GM21381 (cell line): ENCODE results near the gene RRAD.

Experiments used
- ATAC-seq: cut with Tn5 transposase; IDR thresholded peaks from one replicate; pipeline ENCODE4 v1.9.1; 2021; ENCODE audit warnings: mild to moderate bottlenecking, moderate library complexity; ENCODE audit not compliant: unreplicated experiment

The RRAD gene

DNA sequence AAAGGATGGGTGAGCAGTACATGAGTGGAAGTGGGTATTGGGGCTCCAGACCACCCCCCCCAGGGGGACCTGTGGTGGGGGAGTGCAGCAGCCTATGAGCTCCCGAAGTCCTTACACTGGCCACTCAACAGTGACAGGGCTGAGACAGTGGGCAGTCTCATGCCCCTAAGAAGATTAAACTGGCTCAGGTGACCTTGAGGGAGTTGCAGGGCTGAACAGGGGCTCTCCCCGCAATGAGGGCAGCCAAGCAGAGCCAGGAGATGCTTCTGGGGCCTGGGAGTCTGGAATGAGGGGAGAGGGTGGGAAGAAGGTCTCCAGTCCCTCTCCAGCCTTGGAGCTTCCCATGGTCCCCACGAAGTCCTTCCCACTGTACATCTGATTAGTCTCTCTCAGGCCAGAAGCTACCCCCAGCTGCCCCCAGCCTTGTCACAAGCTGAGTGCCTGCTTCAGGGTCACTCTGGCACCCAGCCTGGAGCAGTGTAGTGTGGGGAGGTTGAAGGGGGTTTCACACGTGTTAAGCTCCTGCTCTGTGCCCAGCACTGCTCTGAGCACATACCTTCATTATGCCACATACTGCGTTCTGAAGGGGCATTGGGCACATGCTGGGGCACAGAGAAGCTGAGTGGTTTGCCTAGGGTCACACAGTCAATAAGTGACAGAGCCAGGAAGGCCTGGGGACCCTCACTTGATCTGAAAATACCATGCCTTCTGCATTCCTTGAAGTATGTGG, 5.6 kb downstream of the RRAD start:
- ATAC-seq: no peak

DNA sequence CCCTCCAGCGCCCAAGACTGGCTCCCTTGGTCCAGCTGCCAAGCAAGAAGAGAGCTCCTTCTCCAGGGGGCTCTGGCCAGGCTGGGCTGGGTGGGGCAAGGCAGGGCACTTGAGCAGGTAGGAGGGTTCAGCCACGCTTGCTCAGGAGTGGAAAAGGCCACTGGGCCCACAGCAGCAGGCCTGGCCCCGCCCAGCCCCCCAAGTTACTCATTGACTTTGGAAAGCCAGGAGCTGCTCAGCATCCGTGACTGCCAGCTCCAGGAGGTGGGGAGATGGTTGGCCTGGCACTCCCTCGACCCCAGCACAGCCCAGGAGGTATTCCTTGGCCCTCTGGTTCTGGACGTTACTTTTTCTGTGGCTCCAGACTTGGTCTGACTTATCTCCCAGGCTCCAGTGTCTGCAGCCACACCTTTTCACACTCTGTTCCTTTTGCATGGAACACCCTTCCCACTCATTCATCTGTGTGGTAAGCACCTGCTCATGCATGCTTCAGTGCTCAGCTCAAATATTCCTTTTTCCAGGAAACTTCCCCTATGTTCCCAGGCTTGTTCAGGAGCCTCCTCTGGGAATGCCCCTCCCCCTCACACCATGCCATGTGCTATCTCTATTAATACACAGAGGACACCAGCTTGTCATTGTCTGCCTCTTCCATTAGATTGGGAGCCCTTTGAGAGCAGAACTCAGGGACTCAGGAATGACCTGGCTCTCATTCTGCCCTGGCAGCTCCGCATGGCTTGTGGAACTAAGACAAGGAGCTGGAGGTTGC, 6.3 kb downstream of the RRAD start, which contains the start of gene CDH16:
CDH16 (minus strand) TSS at position 83 of the 766 bp plus-strand sequence. CDS start 820 bp downstream, outside the sequence.
- no peak for ATAC-seq

DNA sequence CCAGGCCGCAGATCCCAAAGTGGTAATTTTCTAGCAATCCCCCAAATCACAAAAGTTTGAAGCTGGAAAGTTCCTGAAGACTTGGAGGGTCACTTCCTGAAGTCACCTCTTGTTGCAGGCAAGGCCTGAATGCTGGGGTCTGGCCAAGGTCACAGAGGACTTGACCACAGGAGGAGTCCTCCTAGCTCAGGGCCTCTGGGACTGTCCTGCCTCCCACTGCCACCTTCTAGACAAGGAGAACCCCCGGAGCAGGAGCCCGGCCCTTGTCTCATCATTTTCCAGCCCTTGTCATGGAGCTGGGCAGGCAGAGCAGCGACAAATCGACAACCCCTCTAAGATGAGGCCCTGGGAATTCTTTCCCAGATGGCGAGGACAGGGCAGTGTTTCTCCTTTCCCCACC, 7.0 kb downstream of the RRAD start:
- no peak for ATAC-seq

DNA sequence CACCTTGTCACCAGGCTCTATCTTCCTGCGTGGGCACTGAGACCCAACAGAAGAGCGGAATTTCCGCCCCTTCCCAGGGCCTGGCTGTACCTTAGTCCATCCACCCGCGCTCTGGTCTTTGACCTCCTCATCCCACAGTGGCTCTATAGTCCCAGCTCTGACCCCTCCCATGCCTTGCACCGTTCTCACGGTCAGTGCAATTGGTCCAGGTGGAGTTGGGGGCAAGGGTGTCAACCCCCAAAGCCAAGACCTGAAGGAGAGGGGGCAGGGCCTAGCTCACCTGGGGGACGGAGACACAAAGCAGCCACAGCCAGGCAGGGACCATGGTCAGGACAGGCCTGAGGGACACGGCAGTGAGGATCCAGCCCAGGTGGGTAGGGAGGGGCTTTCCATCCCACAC, 7.6 kb downstream of the RRAD start:
- no peak for ATAC-seq

DNA sequence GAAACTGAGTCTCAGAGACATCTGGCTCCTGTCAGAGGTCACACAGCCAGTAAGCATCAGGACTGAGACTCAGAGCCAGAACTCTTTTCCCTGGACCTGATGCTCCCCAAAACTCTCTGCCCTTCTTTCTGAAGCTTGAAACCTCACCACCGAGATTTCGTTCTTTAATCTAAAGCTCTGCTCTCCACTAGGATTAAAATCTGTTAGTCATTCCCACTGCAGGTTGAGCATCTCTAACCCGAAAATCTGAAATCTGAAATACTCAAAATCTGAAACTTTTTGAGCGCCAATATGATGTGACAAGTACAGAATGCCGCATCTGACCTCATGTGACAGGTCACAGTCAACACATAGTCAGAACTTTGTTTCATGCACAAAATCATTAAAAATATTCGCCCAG, 8.8 kb downstream of the RRAD start:
- ATAC-seq: no peak

DNA sequence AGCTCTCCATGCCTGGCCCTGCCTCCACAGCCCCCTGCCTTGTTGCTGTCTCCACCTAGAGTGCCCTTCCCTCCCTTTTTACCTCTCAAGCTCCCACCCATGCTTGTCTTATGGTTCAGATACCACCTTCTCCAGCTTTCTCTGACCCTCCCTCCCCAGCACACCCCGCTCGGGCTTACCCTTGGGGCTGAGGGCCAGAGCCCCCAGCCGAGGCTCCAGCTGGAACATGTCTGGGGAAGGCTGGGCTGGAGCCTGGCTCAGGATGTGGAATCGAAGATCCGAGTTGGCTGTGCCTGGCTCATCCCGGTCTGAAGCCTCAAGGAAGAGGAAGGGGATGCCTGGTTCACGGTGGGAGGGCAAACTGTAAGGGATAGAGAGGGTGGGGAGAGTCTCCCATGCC, 10.3 kb downstream of the RRAD start:
- ATAC-seq: no peak

DNA sequence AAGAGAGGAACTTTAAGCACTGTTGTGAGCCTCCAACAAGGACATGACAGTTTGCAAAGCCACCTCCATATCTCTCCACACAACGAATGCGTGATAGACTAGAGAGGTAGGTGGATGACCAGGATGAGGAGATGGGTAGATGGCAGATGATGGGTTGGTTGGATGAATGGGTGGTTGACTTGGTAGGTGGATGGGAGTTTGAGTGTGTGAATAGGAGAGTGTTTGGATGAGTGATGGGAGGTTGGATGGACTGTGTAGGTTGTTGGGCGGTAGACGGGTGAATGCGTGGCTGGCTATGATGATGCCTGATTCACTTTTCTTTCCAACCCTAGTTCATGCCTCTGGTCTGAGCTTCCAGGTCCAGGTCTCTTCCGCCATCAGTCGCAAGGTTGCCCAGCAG, 10.8 kb downstream of the RRAD start:
- ATAC-seq: no peak

DNA sequence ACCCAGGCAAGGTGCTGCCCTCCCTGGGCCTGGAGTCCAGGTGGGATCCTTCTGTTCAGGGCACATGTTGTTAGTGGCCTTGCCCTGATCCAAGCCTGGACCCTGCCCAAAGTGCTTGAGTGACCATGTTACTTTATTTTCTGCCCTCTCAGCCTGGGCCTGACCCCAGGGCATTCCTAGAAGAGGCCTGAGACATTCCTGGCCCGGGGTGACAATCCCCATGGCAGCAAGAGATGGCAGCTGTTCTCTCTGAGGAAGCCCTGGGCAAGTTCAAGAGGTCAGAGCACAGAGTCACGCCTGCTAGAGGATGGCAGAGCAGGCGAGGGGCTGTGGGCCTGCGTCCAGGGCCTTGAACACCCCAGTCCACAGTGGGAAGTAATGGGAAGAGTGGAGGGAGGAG, 11.6 kb downstream of the RRAD start:
- no peak for ATAC-seq

DNA sequence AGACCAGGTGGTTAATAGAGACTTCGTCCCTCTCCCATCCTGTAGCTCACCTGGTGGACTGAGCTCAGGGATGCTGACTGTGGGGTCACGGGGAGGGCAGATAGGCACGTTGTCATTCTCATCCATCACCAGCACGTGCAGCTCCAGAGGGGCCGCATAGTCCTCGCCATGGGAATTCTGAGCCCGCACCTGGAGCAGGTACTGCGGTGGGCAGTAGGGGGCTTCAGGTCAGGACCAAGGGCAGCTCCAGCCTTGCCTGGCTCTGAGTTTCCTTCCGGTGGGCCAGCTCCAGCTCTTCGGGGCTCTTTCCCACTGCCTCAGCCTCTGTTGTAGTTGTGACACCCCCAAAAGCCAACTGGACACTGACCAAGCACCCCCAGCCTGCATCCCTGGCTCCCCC, 12.3 kb downstream of the RRAD start:
- no peak for ATAC-seq

DNA sequence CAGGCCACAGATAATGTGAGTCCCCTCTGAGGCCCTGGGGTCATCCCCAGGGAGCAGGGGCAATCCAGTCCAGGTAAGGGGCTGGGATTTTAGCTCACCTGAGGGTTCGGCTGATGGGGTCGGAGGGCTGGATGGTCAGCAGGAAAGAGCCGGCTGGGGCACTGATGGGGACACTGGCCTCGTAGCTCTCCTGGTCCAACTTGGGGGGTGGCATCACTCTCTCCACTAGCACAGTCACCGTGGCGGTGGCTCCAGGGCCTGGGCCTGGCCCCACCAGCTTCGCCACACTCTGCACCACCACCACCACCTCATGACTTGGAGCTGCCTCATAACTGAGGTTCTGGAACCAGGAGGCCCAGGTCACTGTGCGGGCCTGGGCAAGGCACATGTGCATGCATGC, 13.5 kb downstream of the RRAD start:
- ATAC-seq: no peak

DNA sequence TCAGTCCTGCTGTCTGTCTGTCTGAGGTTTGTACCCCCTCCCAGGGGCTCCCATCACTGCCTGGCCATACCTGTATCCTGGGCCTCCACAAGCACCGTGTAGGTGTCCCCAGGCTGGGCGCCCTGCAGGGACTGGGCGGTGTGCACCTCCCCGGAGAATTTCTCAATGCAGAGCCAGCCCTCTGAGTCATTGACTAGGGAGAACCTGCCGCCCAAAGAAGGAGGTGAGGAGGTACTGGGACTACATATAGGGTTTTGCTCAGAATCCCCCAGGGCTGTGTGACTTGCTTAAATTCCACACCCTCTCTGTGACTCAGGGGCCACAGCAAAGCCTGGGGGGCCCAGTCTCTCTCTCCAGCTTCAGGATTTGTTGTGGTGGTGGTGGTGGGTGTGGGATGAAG, 14.2 kb downstream of the RRAD start:
- ATAC-seq: no peak

DNA sequence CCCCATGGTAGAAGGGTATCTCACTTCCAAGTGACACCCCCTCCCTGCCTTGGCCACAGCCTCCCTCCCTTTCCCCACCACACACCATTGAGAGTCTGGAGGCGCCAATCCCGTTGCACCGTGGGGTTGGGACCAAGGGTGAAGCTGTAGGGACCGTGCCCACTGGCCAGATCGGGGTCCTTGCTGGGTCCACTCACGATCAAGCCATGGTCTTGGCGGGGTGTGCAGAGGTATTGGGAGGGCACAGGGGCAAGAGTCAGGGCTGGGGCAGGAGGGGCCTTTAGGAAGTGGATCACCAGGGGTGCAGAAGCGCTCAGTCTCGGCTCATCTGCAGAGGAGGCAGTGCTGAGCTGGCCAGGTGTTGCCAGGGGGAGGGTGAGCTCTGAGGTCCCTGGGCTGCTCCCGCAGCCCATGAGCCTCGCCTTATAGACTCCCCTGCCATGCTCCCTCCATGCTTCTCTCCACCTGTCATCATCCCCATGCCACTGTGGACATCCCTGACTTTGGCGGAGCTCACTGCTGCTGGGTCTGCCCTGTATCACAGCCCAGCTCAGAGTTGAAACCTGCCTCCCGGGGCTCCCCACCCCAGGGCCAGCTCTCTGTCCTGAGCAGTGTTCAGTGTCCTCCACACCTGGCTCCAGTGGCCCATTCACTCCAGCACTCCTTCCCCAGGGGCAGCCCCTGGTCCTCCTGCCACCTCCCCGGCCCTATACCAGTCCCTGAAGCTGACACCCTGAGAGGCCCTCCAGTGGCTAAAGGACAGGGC, 15.0 kb downstream of the RRAD start:
- ATAC-seq: no peak

DNA sequence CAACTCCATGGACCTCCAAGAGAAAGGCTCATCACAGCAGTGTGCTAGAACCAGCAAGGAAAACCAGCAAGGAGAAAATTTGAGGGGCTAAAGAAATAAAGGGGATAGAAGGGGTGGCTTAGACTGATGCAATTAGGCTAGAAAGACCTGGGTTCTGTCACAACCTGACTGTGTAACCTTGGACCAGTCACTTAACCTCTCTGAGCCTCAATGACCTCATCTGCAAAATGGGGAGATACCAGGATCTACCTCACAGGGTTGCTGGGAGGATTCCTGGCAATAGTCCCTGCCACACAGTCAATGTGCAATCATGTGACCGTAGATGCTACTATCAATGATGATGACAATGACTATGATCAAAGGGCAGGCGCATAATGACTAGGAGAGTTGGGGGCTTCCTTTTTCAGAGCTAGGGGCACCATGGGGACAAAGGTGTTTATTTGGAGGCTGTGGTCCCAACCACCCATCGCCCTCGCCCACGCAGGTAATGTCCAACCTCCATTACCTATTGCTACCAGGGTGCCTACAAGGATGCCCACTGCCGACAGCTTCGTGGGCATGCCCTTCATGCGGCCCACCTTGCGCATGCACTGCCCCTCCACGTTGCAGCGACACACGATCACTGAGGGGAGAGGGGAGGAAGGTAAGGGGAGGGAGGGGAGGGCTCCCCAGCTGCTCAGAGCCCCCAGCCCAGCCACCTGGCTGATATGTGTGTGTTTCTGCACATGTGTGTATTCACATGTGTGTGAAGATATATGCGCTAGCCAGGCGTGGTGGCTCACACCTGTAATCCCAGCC, 16.4 kb downstream of the RRAD start:
- no peak for ATAC-seq

DNA sequence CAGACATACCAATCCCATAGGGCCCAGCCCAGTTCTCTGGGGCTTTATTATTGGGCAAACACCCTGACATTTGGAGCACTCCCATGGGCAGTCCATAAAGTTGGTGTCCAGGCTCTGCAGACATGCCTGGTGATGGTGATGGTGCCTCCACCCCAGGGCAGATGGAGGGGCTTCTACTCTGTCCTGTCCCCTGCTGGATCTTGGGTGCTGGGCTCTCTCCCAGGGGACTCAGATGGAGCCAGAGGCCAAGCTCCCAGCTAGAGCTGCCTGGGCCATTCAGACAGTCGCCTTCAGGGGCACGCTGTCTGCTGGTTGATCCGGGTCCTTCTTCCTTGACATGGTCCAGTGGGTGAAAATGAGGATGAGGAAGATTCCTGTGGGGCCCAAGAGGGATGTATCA, 17.2 kb downstream of the RRAD start:
- ATAC-seq: no peak

DNA sequence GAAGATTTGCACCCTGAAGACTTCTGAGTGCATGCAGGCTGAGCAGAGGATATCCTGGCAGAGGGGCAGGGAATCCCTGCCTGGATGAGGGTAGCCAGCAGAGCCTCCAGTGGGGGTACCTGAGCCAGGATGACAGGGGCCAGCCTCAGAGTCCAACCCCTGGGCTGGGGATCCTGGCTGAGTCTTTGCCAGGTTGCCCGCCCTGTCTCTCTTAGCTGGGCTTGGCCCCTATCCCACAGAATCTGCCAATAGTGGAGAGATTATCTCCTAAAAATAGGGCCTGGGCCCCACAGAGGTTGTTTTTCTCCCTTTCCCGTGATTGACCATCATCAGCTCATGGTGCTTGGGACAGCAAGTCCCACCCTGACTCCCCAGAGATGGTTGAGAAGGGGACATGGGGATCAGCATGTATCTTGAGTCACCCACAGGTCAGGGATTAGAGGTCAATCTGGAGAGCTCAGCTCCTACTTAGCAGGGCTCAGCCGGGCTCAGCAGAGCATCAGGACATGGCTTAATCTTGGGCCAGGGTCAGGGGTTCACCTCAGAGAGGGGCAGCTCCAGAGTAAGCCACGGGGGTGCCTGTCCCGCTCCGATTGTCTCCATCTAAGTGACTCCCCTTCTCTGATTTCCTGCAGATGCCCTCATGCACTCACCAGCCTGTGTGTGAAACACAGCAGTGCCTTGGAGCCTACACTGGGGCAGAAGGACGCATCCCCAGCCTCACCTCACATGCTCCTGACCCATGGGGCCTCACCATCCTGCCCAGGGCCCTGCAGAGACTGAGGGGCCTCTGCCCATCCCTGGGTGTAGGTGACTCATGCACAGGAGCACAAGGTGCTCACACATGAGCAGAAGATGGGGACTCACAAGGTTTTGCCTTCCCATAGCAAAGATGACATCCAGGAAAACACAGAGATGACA, 18.2 kb downstream of the RRAD start:
- ATAC-seq: no peak

DNA sequence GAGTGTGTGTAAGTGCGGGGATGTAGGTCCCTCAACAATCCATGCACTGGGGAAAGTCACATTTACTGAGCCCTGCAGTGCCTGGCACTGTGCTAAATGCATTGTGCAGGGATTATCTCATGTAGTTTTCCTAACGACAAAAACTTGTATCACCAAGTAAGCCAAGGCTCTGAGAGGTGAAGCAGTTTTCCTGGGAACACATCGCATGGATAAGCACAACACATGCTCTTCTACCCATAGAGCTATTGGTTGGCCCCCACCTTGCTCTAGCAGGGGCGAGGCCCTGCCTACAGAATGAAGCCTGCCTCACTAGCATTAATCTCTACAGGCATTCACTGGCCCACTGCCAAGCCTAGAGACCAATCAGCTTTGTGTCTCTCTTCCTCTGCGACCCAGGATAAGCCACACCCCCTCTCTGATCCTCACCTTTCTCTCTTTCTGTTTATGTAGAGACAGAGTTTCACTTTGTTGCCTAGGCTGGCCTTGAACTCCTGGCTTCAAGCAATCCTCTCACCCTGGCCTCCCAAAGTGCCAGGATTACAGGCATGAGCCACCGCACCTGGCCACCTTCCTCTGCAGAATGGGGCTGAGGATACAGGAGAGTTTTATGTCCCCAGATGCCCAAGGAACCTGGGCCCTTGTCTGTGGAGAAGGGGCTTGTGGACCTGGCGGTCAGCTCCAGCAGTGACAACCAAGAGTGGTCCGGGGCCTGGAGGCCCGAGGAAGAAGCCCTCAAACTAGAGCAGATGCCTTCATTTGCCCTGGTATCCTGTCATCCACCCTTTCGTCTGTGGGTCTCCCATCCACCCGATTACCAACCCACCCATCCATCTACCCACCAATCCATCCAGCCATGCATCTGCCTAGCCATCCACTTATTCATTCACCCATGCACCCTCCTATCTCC, 19.4 kb downstream of the RRAD start:
- no peak for ATAC-seq

DNA sequence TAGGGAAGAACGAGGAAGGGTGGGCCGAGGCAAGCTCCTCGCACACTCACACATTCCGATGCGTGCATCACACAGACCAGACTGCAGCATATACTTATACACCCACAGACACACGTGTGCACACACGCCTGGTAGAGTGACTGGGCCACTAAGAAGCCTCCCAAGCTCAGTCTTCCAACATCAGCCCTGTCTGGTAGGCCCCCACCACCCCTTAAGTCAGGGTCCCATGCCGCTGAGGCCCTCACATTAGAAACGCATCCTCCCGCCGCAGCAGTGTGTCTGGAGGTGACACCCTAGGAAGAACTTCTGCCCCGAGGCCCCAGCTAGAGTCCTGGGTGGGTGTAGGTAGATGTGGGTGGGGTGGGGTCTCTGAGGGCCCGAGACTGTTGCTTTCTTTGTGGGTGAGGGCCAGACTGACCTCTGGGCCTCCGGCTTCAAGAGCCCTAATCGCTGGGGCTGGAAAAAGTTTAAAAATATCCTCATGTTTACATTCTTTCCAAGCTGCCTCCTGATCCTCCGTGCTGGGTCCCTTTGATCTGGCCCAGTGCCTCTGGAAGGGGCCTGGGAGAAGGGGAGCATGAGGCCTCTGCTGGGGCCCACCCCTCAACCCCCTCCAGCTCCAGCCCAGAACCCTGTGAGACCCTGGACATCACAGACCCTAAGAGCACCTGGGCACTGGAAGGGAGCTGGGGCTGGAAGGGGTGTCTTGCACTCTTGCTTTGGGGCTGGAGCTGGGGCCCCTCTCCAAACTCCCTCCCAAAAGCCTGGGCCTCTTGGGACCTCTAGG, 20.3 kb downstream of the RRAD start:
- ATAC-seq: no peak

DNA sequence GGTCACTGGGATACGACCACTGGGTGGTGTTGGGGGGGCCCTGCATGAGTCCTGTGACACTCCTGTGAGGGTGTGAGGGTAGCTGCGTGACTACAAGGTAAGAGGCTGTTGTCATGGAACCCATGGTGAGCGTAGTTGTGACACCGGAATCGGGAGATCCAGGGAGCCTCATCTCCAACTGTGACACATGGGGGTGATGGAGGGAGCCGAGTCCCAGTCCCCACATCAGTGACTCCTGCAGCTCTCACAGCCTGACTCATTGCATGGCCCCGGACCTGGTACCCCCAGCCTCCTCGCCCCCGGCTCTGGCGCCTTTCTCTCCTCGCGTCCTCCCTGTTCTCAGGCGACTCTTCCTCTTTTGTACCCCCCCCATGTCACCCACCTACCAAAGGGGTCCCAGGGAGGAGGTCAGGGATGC, 20.9 kb downstream of the RRAD start:
- no peak for ATAC-seq
